ENCODE data around the gene CFAP410.
A peak's percentile ranks its signal among the peaks of the same experiment; 100 is the strongest.
"Not testable (repeated sequence)": the region's sequence is repeated elsewhere in the genome, so short reads cannot be mapped to it uniquely, and the experiment has no call there.

Gene CFAP410

GRCh38 chr21:44316277-44316900, 22.8 kb downstream of the CFAP410 start:
- DNase-seq (ENCODE audit: low spot score) = no peak

GRCh38 chr21:44315691-44316203, 23.4 kb downstream of the CFAP410 start:
- no peak for DNase-seq (ENCODE audit: low spot score)

- no peak for DNase-seq (ENCODE audit: low spot score)
Measured at GRCh38 chr21:44314561-44314960, 24.6 kb downstream of the CFAP410 start.

- DNase-seq (ENCODE audit: low spot score) = no peak
Measured at GRCh38 chr21:44314128-44314527, 25.1 kb downstream of the CFAP410 start.

DNA sequence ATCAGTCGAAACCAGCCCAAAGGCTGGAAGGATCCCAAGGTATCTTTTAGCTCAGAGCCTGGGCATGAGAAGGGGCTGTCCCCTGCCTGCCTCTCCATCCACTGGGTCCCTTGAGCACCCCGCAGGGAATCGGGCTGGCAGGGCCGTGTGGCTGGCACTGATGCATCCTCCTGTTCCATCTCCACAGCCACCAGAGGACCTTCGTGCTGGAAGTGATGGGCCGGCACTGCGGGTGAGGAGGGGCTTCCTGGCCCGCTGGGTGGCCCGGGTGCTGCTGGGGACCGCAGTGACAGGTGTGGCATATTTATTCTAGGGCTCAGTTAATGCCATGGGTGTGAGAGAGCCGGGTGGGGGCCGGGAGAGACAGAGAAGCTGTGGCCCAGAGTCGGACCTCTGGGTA, 25.7 kb downstream of the CFAP410 start:
- DNase-seq (ENCODE audit: low spot score) = no peak

DNA sequence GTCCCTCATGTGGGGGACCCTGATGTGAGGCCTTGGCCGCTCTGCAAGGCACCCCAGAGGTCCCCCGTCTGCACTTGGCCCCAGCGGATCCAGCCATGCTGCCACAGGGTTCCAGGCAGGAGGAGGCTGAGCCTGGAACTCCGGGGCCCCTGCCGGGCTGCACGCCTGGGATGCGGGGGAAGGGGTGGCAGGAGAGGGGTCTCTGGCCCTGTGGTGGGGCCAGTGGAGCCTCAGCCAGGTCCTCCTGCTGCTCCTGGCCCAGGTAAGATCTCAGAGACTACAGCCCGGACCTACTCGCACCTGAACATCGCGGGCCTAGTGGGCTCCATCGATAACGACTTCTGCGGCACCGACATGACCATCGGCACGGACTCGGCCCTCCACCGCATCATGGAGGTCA, 26.5 kb downstream of the CFAP410 start:
- no peak for DNase-seq (ENCODE audit: low spot score)

- no peak for DNase-seq (ENCODE audit: low spot score)
Measured at GRCh38 chr21:44312089-44312488, 27.1 kb downstream of the CFAP410 start.

GRCh38 chr21:44310628-44311507, 28.3 kb downstream of the CFAP410 start:
- no peak for DNase-seq (ENCODE audit: low spot score)

- DNase-seq (ENCODE audit: low spot score) = no peak
Measured at GRCh38 chr21:44306936-44307704, 32.1 kb downstream of the CFAP410 start.

GRCh38 chr21:44305691-44306090, 33.5 kb downstream of the CFAP410 start:
- DNase-seq (ENCODE audit: low spot score) = no peak

GRCh38 chr21:44304877-44305293, 34.3 kb downstream of the CFAP410 start:
- DNase-seq (ENCODE audit: low spot score) = no peak

- no peak for DNase-seq (ENCODE audit: low spot score)
Measured at GRCh38 chr21:44304011-44304616, 35.1 kb downstream of the CFAP410 start.

DNA sequence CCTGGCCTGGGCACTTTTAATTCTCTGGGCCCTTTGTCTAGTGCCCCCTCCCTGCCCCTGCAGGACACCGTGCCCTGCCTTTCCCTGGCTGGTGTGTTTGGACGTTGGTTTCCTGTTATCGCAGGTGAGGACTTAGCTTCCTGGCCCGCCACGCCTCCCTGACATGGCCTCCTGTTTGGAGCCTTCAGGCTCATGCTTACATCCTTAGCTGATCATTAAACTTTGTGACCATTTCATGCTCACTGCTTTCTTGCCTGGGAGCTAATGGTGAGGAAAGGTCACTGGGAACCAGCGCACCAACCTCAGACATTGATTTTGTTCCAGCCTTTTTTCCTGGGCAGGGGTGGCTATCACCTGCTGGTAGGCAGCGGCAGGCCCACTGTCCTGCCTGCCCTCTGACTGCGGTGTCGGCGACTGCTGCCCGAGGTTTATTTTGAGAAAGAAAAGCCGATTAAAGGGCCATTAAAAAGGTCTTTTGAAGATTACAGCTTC, 35.7 kb downstream of the CFAP410 start:
- DNase-seq (ENCODE audit: low spot score) = no peak

GRCh38 chr21:44302573-44303401, 36.4 kb downstream of the CFAP410 start:
- DNase-seq (ENCODE audit: low spot score) = not testable (repeated sequence)

- DNase-seq (ENCODE audit: low spot score) = no peak
Measured at GRCh38 chr21:44301961-44302406, 37.2 kb downstream of the CFAP410 start.

GRCh38 chr21:44301141-44301540, 38.0 kb downstream of the CFAP410 start:
- no peak for DNase-seq (ENCODE audit: low spot score)

DNA sequence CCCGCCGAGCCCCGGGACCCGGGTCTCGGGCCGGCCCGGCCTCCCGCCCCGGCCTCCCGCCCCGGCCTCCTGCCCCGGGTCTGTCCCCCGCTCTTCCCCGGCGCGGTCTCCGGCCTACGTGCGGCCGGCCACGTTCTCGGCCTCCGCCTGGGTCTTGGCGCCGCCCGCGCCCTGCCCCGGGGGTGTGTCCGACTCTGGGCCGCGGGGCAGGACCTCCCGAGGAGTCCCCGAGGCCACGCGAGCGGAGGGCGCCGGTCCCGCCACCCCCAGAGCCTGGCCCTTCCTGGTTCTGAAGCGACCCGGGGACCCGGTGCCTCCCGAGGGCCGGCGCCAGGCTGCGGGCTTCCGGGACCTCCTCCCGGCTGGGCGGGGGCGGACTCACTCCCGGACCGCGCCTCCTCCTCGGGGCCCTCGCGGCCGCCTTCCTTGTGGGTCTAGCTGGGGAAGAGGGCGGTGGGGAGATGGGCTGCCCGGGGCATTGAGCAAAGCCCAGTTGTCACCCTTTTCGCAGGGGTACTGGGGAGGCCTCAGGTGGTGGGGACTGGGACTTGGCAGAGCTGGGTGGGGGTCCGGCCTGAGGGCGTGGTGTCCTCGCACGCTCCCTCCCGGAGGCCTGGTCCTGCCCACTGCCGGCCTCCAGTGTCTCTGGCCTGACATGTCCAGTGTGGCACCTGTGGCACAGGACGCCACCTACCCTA, 38.8 kb downstream of the CFAP410 start:
- DNase-seq (ENCODE audit: low spot score) = peak; percentile 85

- DNase-seq (ENCODE audit: low spot score) = peak; percentile 87
Measured at GRCh38 chr21:44299458-44300261, 39.5 kb downstream of the CFAP410 start, which contains the start of gene PFKL. Gene PFKL, plus strand, starts transcription at chr21:44300053. Its CDS starts 53 bp downstream, at chr21:44300106.

DNA sequence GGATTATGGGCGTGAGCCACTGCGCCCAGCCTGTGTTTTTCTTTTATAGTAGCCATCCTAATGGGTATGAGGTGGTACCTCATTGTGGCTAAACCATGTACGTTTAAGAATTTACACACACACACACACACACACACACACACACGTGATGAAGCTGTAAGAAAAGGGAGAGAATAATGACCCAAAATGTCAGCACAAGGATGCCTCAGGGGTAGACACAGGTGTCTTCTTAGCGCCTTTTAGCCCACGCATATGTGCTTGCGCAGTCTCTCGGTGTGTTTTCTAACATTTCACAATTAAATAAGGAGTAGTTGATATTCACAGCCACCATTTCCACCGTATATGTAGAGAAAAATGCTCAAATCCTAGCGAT, 40.1 kb downstream of the CFAP410 start:
- no peak for DNase-seq (ENCODE audit: low spot score)
